Daoy (cell line): ENCODE results near the gene LRCH2. TPM values are rescaled to one million over a fixed set of nuclear protein-coding genes. Genes with fewer than 3 reads are reported as not detected.

Source experiments
- DNase-seq: peaks from one replicate; pipeline ENCODE4 v3.0.0-alpha.2; 2015; ENCODE audit warnings: low read depth
- total RNA-seq: library from RNA; depleted of rRNA; stranded (reverse); fragments of >200 nt; shearing (Covaris generic); gene quantifications from 2 replicates; pipeline ENCODE4 v1.2.3, GENCODE V29; 2014; rRNA removed

Gene LRCH2
- total RNA-seq, 1 experiment from 2014 or later, result 2.8 TPM

- DNase-seq, result no peak
Observed at GRCh38 chrX:115067812-115068211, 166.1 kb downstream of the LRCH2 start.

DNA sequence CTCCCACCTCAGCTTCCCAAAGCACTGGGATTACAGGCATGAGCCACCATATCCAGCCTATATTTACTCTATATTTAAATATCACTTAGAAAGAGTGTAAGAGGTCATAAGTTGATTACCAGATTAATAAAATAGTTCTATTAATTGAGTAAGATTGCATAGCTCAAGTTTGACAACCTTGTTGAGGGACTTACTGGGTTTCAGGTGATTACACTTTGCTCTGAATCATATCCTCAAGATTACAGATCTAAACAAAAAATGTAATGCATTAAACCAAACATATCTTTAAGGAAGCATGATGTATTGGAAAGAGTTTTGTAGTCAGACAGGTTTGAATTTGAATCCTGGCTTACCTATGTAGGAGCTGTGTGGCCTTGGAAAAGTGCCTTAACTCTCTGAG, 168.6 kb downstream of the LRCH2 start:
- DNase-seq, result no peak

Other genes starting within 250 kb of the LRCH2 start
- 70.3 and 79.4 TPM in 2 replicates for gene IL13RA2, start 216.5 kb downstream of the LRCH2 start, total RNA-seq
- gene RBMXL3, start 44.7 kb downstream of the LRCH2 start, total RNA-seq, result not detected in 2 replicates
- not detected in 2 replicates for gene LUZP4, start 55.6 kb upstream of the LRCH2 start, total RNA-seq